AML-193 (cell line): ENCODE measurements around the gene HAPSTR1.
"Not testable (repeated sequence)": the region's sequence is repeated elsewhere in the genome, so short reads cannot be mapped to it uniquely, and the experiment has no call there.

Experiments used
- DNase-seq, 2 experiments: peaks; one replicate each; lab custom pipeline; 2025; lab: John Stamatoyannopoulos, UW

Gene HAPSTR1

GRCh38 chr16:9090960-9091866 lies at the start of gene HAPSTR1:
Gene HAPSTR1, plus strand, starts transcription at chr16:9091644. Its CDS starts 401 bp downstream, at chr16:9092045.
- peak; percentile 99 for DNase-seq

- DNase-seq: no peak
Observed at GRCh38 chr16:9042533-9042932, 48.9 kb upstream of the HAPSTR1 start.

GRCh38 chr16:9042964-9043680 lies 48.3 kb upstream of the HAPSTR1 start:
- DNase-seq: no peak

GRCh38 chr16:9045562-9045961 lies 45.9 kb upstream of the HAPSTR1 start:
- not testable (repeated sequence) for DNase-seq

GRCh38 chr16:9046667-9047055 lies 44.8 kb upstream of the HAPSTR1 start:
- no peak for DNase-seq

GRCh38 chr16:9047689-9048301 lies 43.6 kb upstream of the HAPSTR1 start:
- DNase-seq: peak; percentile 74 to 80

- DNase-seq: no peak
Observed at GRCh38 chr16:9048302-9048700, 43.1 kb upstream of the HAPSTR1 start.

GRCh38 chr16:9049241-9049640 lies 42.2 kb upstream of the HAPSTR1 start:
- no peak for DNase-seq

- peak in 1 of 2 experiments; percentile 3 for DNase-seq
Observed at GRCh38 chr16:9050102-9050830, 41.2 kb upstream of the HAPSTR1 start.

GRCh38 chr16:9053006-9053601 lies 38.3 kb upstream of the HAPSTR1 start:
- DNase-seq: no peak

- no peak for DNase-seq
Observed at GRCh38 chr16:9054460-9054859, 37.0 kb upstream of the HAPSTR1 start.

GRCh38 chr16:9055115-9055514 lies 36.3 kb upstream of the HAPSTR1 start:
- no peak for DNase-seq

GRCh38 chr16:9055661-9056060 lies 35.8 kb upstream of the HAPSTR1 start:
- no peak for DNase-seq

- DNase-seq: no peak
Observed at GRCh38 chr16:9056061-9056460, 35.4 kb upstream of the HAPSTR1 start.

GRCh38 chr16:9058211-9058610 lies 33.2 kb upstream of the HAPSTR1 start:
- no peak for DNase-seq

GRCh38 chr16:9060225-9060624 lies 31.2 kb upstream of the HAPSTR1 start:
- no peak for DNase-seq

- peak; percentile 11 to 14 for DNase-seq
Observed at GRCh38 chr16:9061358-9061813, 30.1 kb upstream of the HAPSTR1 start.

GRCh38 chr16:9062301-9062700 lies 29.1 kb upstream of the HAPSTR1 start:
- DNase-seq: no peak

GRCh38 chr16:9065077-9065476 lies 26.4 kb upstream of the HAPSTR1 start:
- DNase-seq: no peak

- no peak for DNase-seq
Observed at GRCh38 chr16:9068886-9069285, 22.6 kb upstream of the HAPSTR1 start.

- no peak for DNase-seq
Observed at GRCh38 chr16:9070254-9070653, 21.2 kb upstream of the HAPSTR1 start.
